Muscle of arm (tissue), 14 donors: ENCODE results near the gene KDM6B. TPM values are rescaled to one million over a fixed set of nuclear protein-coding genes. Genes with fewer than 3 reads are reported as not detected.
"Not testable (repeated sequence)": the region's sequence is repeated elsewhere in the genome, so short reads cannot be mapped to it uniquely, and the experiment has no call there.

Experiments
- DNase-seq: peaks from one replicate; pipeline ENCODE4 v3.0.0-alpha.2; 2013
- long read RNA-seq, 11 donors: transcript quantifications; one replicate each; lab custom pipeline, GENCODE V29; 2026
- polyA plus RNA-seq, 12 donors: library from polyadenylated mRNA; unstranded; fragments of 120-200 nt; gene quantifications; one replicate each; pipeline ENCODE4 v1.2.1, GENCODE V29; 2013; ENCODE audit not compliant: insufficient read length in 12 of 12

The KDM6B gene
- polyA plus RNA-seq = 10 to 100 TPM in 11 of 12 donors, not detected in 1; 10.9 to 26.5 (median 14.6) TPM
- long read RNA-seq, donor 1, partial matches to known transcripts = 21 of 21 reads
- long read RNA-seq, donor 1, other reads (novel, unspliced or antisense) = 0 of 21 reads
- long read RNA-seq, donor 2, partial matches to known transcripts = 7 of 7 reads
- long read RNA-seq, donor 2, other reads (novel, unspliced or antisense) = 0 of 7 reads
- long read RNA-seq, donor 3 = 0 reads
- long read RNA-seq, donor 4 = 0 reads
- long read RNA-seq, donor 5 = 0 reads
- long read RNA-seq, donor 6 = 0 reads
- long read RNA-seq, donor 7, partial matches to known transcripts = 5 of 5 reads
- long read RNA-seq, donor 7, other reads (novel, unspliced or antisense) = 0 of 5 reads
- long read RNA-seq, donor 8, partial matches to known transcripts = 5 of 5 reads
- long read RNA-seq, donor 8, other reads (novel, unspliced or antisense) = 0 of 5 reads
- long read RNA-seq, donor 9, partial matches to known transcripts = 116 of 163 reads
- long read RNA-seq, donor 9, other reads (novel, unspliced or antisense) = 47 of 163 reads
- long read RNA-seq, donor 10, partial matches to known transcripts = 5 of 5 reads
- long read RNA-seq, donor 10, other reads (novel, unspliced or antisense) = 0 of 5 reads
- long read RNA-seq, donor 11 = 0 reads

- DNase-seq = peak; percentile 90
These were observed at the start of gene KDM6B for GRCh38 chr17:7833795-7834541. KDM6B (plus strand) TSS chr17:7834217; CDS start chr17:7845555, 11,338 bp downstream.

- DNase-seq = no peak
These were observed 47.2 kb upstream of the KDM6B start for GRCh38 chr17:7786866-7787265.

- DNase-seq = no peak
These were observed 44.9 kb upstream of the KDM6B start for GRCh38 chr17:7789131-7789530.

- no peak for DNase-seq
These were observed 43.9 kb upstream of the KDM6B start for GRCh38 chr17:7790150-7790549.

GRCh38 chr17:7792611-7793010 is 41.4 kb upstream of the KDM6B start:
- no peak for DNase-seq

GRCh38 chr17:7794075-7794663 is 39.8 kb upstream of the KDM6B start:
- DNase-seq = no peak

- no peak for DNase-seq
These were observed 36.0 kb upstream of the KDM6B start for GRCh38 chr17:7797976-7798375.

GRCh38 chr17:7798839-7799238 is 35.2 kb upstream of the KDM6B start:
- DNase-seq = no peak

- DNase-seq = no peak
These were observed 30.0 kb upstream of the KDM6B start for GRCh38 chr17:7803981-7804380.

GRCh38 chr17:7806587-7806986 is 27.4 kb upstream of the KDM6B start:
- DNase-seq = no peak

GRCh38 chr17:7807206-7807605 is 26.8 kb upstream of the KDM6B start:
- DNase-seq = no peak

GRCh38 chr17:7809086-7809790 is 24.8 kb upstream of the KDM6B start:
- no peak for DNase-seq

- DNase-seq = not testable (repeated sequence)
These were observed 24.1 kb upstream of the KDM6B start for GRCh38 chr17:7809791-7810343.

GRCh38 chr17:7811251-7811650 is 22.8 kb upstream of the KDM6B start:
- DNase-seq = no peak

GRCh38 chr17:7814969-7815368 is 19.0 kb upstream of the KDM6B start:
- no peak for DNase-seq

GRCh38 chr17:7816926-7817642 is 16.9 kb upstream of the KDM6B start:
- no peak for DNase-seq

GRCh38 chr17:7817643-7817964 is 16.4 kb upstream of the KDM6B start:
- no peak for DNase-seq

GRCh38 chr17:7818026-7818425 is 16.0 kb upstream of the KDM6B start:
- no peak for DNase-seq

GRCh38 chr17:7818746-7819645 is 15.0 kb upstream of the KDM6B start:
- DNase-seq = no peak

GRCh38 chr17:7820231-7820630 is 13.8 kb upstream of the KDM6B start:
- no peak for DNase-seq
